GM19468 (cell line): Measurements from ENCODE around the gene EVX2.

ENCODE experiments used
- ATAC-seq: cut with Tn5 transposase; IDR thresholded peaks from one replicate; pipeline ENCODE4 v1.9.1; 2021; ENCODE audit warnings: mild to moderate bottlenecking, moderate library complexity, moderate number of reproducible peaks; ENCODE audit not compliant: unreplicated experiment; ENCODE audit errors: extremely low read depth

Gene EVX2

GRCh38 chr2:176083796-176084261, at the start of gene EVX2:
Gene EVX2 (minus strand): TSS chr2:176083962. CDS start chr2:176083776, 186 bp downstream.
- ATAC-seq = no peak

GRCh38 chr2:176133389-176133788, 49.6 kb upstream of the EVX2 start:
- ATAC-seq = no peak

DNA sequence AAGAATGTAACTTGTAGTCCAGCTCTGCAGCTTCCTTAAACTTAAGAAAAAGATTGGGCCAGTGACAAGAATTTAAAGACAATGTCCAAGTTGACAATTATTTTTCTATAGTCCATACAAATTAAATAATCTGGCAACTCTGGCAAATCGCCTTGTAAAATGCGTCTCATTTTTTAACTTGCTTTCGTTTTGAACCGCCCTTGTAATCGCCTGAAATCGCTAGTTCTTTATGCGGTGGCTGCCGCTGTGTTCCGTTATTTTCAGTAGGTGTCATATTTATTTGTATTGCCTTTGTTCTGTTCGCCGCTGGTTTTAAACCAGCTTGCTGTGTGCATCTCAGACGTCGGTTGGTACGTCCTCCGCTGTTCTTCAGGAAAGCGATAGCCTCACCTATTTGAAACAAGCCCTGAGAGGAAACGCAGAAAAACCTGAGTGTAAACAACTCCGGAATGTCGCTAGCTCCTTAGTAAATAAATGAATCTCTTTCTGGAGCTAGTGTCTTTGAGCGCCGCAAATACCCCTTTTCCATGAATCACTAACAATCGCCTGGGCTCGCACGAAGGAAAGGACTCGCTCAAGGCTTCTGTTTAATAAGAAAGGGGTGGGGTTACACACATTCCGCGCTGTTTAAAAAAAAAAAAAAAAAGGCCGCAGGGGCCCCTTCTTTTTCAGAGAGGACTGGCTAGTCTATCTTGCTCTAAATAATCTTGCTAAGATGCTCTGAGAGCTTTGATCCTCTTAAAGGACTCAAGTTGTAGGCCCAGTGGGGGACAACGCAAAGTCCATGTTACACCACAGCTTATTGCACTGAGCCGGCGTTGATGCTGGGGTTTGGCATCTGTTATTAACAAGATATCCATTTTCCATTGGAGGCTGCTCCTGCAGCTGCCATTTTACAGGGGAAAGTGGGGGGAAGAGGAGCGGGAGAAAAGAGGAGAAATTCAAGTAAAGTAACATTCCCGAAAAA, 48.7 kb upstream of the EVX2 start:
- no peak for ATAC-seq

GRCh38 chr2:176131848-176132158, 48.0 kb upstream of the EVX2 start:
- ATAC-seq = no peak

DNA sequence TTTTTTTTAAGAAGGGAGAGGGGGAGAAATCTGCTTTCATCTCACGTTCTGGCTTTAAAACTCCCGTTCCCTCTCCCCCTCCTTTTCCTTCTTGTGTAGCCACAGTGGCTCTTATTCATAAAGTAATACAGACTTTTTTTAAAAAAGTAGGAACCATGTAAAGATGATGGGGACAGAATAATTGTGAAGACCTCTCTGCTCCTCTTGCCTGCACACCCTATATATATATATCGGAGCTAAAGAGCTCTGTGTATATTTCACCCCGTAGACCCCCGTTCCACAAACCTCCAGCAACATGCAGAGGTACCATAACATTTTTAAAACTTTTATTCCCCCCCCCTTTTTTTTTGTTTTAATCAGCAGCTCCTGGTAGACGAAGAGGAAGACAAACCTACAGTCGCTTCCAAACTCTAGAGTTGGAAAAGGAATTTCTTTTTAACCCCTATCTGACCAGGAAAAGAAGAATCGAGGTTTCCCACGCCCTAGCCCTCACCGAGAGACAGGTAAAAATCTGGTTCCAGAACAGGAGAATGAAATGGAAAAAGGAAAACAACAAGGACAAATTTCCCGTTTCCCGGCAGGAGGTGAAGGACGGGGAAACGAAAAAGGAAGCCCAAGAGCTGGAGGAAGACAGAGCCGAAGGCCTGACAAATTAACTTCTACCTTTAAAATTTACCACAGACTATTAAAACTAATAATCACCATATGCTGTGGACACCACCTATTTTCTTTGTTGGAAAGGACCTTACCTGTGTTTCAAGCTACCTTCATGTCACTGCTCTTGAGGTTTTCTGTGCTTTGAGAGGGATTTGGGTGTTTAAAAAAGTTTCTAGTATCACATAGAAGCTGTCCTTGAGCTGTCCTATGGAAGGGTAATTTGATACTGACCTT, 47.4 kb upstream of the EVX2 start:
- ATAC-seq = no peak

DNA sequence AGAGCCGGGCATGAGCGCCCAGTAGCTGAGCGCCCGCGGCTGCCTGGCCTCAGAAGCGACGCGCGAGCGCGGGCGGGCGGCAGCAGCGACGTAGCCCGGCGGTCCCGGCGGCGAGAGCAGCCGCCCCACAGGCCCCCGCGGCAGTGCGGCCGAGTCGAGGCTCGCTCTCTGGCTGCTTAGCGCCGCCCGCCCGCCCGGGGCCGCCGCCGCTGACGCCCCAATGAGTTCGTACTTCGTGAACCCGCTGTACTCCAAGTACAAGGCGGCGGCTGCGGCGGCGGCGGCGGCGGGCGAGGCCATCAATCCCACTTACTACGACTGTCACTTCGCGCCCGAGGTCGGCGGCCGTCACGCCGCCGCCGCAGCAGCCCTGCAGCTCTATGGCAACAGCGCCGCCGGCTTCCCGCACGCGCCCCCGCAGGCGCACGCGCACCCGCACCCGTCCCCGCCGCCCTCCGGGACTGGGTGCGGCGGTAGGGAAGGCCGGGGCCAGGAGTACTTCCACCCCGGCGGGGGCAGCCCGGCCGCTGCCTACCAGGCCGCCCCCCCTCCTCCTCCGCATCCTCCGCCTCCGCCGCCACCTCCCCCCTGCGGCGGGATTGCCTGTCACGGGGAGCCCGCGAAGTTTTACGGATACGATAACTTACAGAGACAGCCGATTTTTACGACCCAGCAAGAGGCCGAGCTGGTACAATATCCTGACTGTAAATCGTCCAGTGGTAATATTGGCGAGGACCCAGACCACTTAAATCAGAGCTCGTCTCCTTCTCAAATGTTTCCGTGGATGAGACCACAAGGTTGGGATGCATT, 46.6 kb upstream of the EVX2 start:
- no peak for ATAC-seq

DNA sequence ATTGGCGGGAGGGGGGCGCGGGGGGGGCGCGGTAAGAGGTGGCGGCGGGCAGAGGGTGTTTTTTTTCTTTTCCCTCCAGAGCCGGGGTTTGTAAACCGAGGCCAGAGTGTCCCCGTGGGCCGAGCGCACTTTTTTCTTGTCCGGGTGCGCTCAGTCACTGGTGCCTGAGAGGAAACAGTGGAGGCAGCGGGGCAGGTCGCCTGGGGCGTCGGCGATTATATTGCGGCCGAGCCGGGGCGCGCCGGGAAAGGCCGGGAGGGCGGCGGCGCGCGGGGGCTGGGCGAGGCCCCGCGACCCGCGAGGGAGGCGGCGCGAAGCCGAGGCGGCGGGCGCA, 46.0 kb upstream of the EVX2 start:
- ATAC-seq = no peak

- no peak for ATAC-seq
These were observed 45.4 kb upstream of the EVX2 start, which contains the start of gene HOXD8 for GRCh38 chr2:176128982-176129796. Gene HOXD8 (plus strand): TSS chr2:176129705. CDS start chr2:176130367, 662 bp downstream.

- no peak for ATAC-seq
These were observed 44.6 kb upstream of the EVX2 start for GRCh38 chr2:176128172-176128981.

DNA sequence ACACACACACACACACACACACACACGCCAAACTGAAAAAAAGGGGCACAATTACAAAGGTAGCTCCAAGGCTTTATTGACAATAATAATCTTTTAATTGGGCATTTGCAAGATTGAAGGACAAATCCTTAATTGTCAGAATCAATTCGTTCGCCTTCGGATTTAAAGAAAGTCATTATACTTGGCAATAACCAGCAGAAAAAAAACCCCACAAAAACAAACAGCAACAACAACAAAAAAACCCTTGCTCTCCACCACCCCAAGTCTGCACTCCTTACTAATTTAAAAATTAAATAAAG, 44.0 kb upstream of the EVX2 start:
- ATAC-seq = no peak

- ATAC-seq = no peak
These were observed 43.4 kb upstream of the EVX2 start for GRCh38 chr2:176126929-176127773.

DNA sequence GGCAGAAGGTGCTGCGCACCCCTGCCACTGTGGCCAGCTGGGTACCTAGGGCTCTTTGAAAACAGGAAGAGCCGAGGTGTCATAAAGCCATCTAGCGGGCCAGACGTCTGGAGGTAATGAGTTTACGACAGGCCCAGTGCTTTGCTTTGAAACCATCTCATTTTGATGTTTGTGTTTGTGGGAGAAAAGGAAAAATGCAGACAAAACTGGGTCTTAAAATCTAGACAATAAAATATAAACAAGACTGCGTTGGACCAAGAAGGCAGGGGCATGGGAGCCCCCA, 42.0 kb upstream of the EVX2 start:
- ATAC-seq = no peak

DNA sequence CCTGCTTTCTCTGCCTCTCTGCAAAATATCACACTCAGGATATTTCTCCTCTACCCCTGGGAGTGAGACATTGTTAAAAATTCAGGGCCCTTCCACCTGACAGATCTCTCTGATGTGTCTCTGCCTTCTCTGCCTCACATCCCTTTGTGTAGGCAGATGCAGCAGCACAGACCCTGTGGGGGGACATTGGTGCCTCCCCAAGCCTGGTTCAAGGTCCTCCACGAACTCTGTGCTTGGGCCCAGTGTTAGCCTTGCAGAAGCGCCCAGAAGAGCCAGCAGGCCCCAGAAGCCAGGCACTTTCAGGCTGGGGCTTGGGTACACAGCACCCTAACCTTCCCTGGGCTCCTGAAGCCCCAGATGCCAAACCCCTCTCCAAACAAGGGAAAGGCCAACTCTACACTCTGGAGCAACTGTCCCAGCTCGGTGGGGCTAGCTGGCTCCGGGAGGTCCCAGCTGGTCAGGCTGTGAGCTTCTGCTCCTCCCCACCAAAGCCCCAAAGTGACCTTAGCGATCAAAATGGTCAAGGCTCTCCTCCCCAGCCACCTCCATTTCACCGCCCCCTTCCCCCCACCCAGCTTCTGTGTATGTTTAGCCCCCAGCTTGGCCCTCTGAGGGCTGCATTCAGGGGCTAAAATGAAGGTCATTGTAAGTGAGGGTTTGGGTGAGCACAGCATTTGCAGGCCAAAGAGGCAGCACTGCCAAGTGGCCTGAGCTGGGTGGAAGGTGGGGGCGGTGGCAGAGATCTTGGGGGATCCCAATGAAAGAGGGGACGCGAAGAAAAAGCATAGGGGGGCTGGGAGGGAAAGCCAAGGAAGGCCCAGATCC, 41.4 kb upstream of the EVX2 start:
- no peak for ATAC-seq

DNA sequence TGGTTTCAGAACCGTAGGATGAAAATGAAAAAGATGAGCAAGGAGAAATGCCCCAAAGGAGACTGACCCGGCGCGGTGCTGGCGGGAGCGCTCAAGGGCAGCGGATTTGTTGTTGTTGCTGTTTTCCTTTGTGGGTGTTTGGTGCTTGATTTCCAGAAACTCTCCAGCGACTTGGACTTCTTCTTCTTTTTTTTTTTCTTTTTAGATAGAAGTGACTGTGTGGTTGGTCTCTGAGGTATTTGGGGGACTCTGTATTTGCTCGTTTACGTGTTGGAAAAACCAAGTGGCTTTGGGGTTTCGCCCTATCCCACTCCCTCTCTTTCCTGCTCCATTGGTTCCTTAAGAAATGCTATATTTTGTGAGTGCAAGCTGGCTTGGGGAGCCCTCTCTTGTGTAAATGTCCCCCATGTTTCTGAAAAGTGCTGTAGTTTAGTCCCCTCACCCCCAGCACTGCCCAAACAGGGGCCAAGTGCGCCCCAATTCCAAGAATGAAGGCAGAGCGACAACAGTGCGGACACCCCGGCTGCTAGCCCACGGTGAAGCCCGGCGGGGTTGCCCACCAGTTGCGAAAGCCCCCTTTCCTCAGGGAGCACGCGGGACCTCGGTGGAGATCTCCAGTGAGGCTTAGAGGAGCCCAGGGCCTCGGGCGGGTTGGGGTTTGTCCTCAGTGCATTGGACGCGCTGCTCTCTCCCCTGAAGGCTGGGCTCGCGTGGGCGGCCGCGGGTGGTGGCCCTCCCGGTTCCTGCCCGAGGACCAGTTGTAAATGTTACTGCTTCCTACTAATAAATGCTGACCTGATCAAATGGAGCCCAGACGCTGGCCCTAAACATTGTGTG, 40.6 kb upstream of the EVX2 start:
- ATAC-seq = no peak

- no peak for ATAC-seq
These were observed 39.8 kb upstream of the EVX2 start for GRCh38 chr2:176123411-176124109.
